H1 (cell line): ENCODE data around the gene PLXNB3. TPM values are rescaled to one million over a fixed set of nuclear protein-coding genes. Genes with fewer than 3 reads are reported as not detected.

ENCODE experiments used
- CTCF ChIA-PET: fragments of 300-600 bp; sonication (Branson Sonifier 250); formaldehyde crosslinking; loops from one replicate; lab custom pipeline; 2021; ENCODE audit not compliant: partially characterized antibody; lab: Charles Lee
- POLR2A ChIA-PET: fragments of 300-600 bp; sonication (Branson Sonifier 250); formaldehyde crosslinking; loops from one replicate; lab custom pipeline; 2021; ENCODE audit warnings: inconsistent platforms; ENCODE audit not compliant: partially characterized antibody; lab: Charles Lee
- DNase-seq, 2 experiments: peaks; one replicate each; pipeline versions ENCODE4 v3.0.0 to v3.0.0-alpha.2; 2010 to 2022; ENCODE audit warnings: low spot score in 2 of 2, low read depth in 1 of 2, mixed read lengths in 1 of 2
- FAIRE-seq: peaks from 2 replicates; lab custom pipeline; 2011; peaks lifted over from hg19 to GRCh38; lab: Jason Lieb, UNC
- H2AFZ ChIP-seq: 2 replicates; pipeline ENCODE4 v1.8.1; 2012; ENCODE audit warnings: low read length, inconsistent platforms
- H2AK5ac ChIP-seq: 2 replicates; pipeline ENCODE4 v1.6.1; 2013; ENCODE audit warnings: low read depth, low read length
- H2BK120ac ChIP-seq: replicated peaks from 2 replicates; pipeline ENCODE3; 2013; ENCODE audit warnings: low read depth, low read length, inconsistent platforms
- H2BK12ac ChIP-seq: 2 replicates; pipeline ENCODE4 v1.6.1; 2013; ENCODE audit warnings: low read depth, low read length
- H2BK15ac ChIP-seq: 2 replicates; pipeline ENCODE4 v1.6.1; 2013; ENCODE audit warnings: low read length
- H2BK20ac ChIP-seq: 2 replicates; pipeline ENCODE4 v1.6.1; 2013; ENCODE audit warnings: low read length
- H2BK5ac ChIP-seq: 2 replicates; pipeline ENCODE4 v1.6.1; 2013; ENCODE audit warnings: low read depth, low read length
- H3K14ac ChIP-seq: 2 replicates; pipeline ENCODE4 v1.6.1; 2013; ENCODE audit warnings: inconsistent platforms; ENCODE audit not compliant: insufficient read length
- H3K18ac ChIP-seq: 2 replicates; pipeline ENCODE4 v1.6.1; 2013; ENCODE audit warnings: low read length; ENCODE audit errors: extremely low read depth
- H3K23ac ChIP-seq: 2 replicates; pipeline ENCODE4 v1.6.1; 2013; ENCODE audit warnings: inconsistent platforms; ENCODE audit not compliant: insufficient read length
- H3K23me2 ChIP-seq: 2 replicates; pipeline ENCODE4 v1.6.1; 2013; ENCODE audit warnings: low read depth, low read length
- H3K27ac ChIP-seq: 2 replicates; pipeline ENCODE4 v1.6.1; 2011; ENCODE audit warnings: low read depth, low read length, inconsistent platforms
- H3K27me3 ChIP-seq, 4 experiments: replicated peaks in 1 of 4; 1 replicate in 1 of 4; 2 replicates in 3 of 4; pipeline versions ENCODE4 v1.6.1 to v1.8.1; 2011 to 2013; ENCODE audit warnings: low read length in 3 of 4, mild to moderate bottlenecking in 3 of 4, inconsistent platforms in 2 of 4, mixed read lengths in 2 of 4, moderate library complexity in 1 of 4; ENCODE audit not compliant: control insufficient read depth in 3 of 4, insufficient read depth in 3 of 4; ENCODE audit errors: extremely low read depth in 1 of 4
- H3K36me3 ChIP-seq, 4 experiments: 2 replicates each; pipeline versions ENCODE4 v1.6.1 to v1.8.1; 2011 to 2013; ENCODE audit warnings: mild to moderate bottlenecking in 4 of 4, low read length in 3 of 4, moderate library complexity in 2 of 4, control low read depth in 1 of 4, inconsistent platforms in 1 of 4; ENCODE audit not compliant: insufficient read depth in 4 of 4, control insufficient read depth in 2 of 4
- H3K4ac ChIP-seq: replicated peaks from 2 replicates; pipeline ENCODE3; 2013; ENCODE audit warnings: low read length, low read depth, mixed read lengths, inconsistent platforms; ENCODE audit not compliant: insufficient read length
- H3K4me1 ChIP-seq, 4 experiments: replicated peaks in 1 of 4; 1 replicate in 1 of 4; 2 replicates in 3 of 4; pipeline versions ENCODE4 v1.6.1 to v1.8.1; 2011 to 2013; ENCODE audit warnings: low read length in 3 of 4, inconsistent platforms in 2 of 4, mixed read lengths in 1 of 4; ENCODE audit not compliant: insufficient read depth in 4 of 4, control insufficient read depth in 3 of 4
- H3K4me2 ChIP-seq, 2 experiments: 2 replicates each; pipeline versions ENCODE4 v1.6.1 to v1.8.1; 2011 to 2013; ENCODE audit warnings: low read depth in 2 of 2, low read length in 2 of 2, control low read depth in 1 of 2, inconsistent platforms in 1 of 2, mild to moderate bottlenecking in 1 of 2; ENCODE audit not compliant: insufficient read depth in 1 of 2
- H3K4me3 ChIP-seq, 4 experiments: fragments of 200-600, 300-600 bp in 1 of 4; sonication (generic), shearing (Covaris generic), sonication (Bioruptor Twin) in 1 of 4; 2 replicates each; pipeline versions ENCODE4 v1.5.1 to v1.8.1; 2011 to 2016; ENCODE audit warnings: low read length in 4 of 4, low read depth in 3 of 4, control low read depth in 2 of 4, inconsistent platforms in 2 of 4, mild to moderate bottlenecking in 2 of 4, mixed read lengths in 1 of 4, moderate library complexity in 1 of 4; ENCODE audit not compliant: insufficient read depth in 2 of 4; ENCODE audit errors: extremely low read depth in 1 of 4
- H3K56ac ChIP-seq: replicated peaks from 2 replicates; pipeline ENCODE3; 2013; ENCODE audit warnings: low read depth, mild to moderate bottlenecking, mixed read lengths, low read length, inconsistent platforms; ENCODE audit not compliant: insufficient read length
- H3K79me1 ChIP-seq: 2 replicates; pipeline ENCODE4 v1.6.1; 2013; ENCODE audit warnings: low read depth, low read length, control low read depth
- H3K79me2 ChIP-seq, 2 experiments: 2 replicates each; pipeline versions ENCODE4 v1.6.1 to v1.8.1; 2012 to 2013; ENCODE audit warnings: low read length in 2 of 2, mild to moderate bottlenecking in 2 of 2, inconsistent platforms in 1 of 2; ENCODE audit not compliant: insufficient read depth in 2 of 2, control insufficient read depth in 1 of 2
- H3K9ac ChIP-seq, 4 experiments: replicated peaks in 1 of 4; 1 replicate in 1 of 4; 2 replicates in 3 of 4; pipeline versions ENCODE4 v1.6.1 to v1.8.1; 2011 to 2013; ENCODE audit warnings: low read depth in 3 of 4, low read length in 3 of 4, control low read depth in 2 of 4, mild to moderate bottlenecking in 2 of 4, moderate library complexity in 2 of 4, inconsistent platforms in 1 of 4; ENCODE audit errors: extremely low read depth in 1 of 4
- H3K9me3 ChIP-seq, 2 experiments: 2 replicates each; pipeline versions ENCODE4 v1.6.1 to v1.8.1; 2012 to 2013; ENCODE audit warnings: mild to moderate bottlenecking in 2 of 2, moderate library complexity in 2 of 2, control low read depth in 1 of 2, inconsistent platforms in 1 of 2, low read depth in 1 of 2, low read length in 1 of 2, mixed read lengths in 1 of 2; ENCODE audit not compliant: insufficient read depth in 2 of 2
- H4K20me1 ChIP-seq, 2 experiments: replicated peaks in 1 of 2; 2 replicates each; pipeline versions ENCODE3 to v1.8.1; 2011 to 2013; ENCODE audit warnings: inconsistent platforms in 2 of 2, low read length in 2 of 2, mild to moderate bottlenecking in 1 of 2; ENCODE audit not compliant: insufficient read depth in 2 of 2, control insufficient read depth in 1 of 2
- H4K5ac ChIP-seq: 2 replicates; pipeline ENCODE4 v1.6.1; 2013; ENCODE audit warnings: low read length, low read depth, mixed read lengths, inconsistent platforms; ENCODE audit not compliant: insufficient read length
- H4K8ac ChIP-seq: 2 replicates; pipeline ENCODE4 v1.8.0; 2013; ENCODE audit warnings: mild to moderate bottlenecking, moderate library complexity, low read length, inconsistent platforms; ENCODE audit not compliant: insufficient read depth; ENCODE audit errors: extremely low read depth
- H4K91ac ChIP-seq: replicated peaks from 2 replicates; pipeline ENCODE3; 2013; ENCODE audit warnings: low read length, mixed read lengths, inconsistent platforms; ENCODE audit not compliant: insufficient read length
- ATF3 ChIP-seq: IDR thresholded peaks from 2 replicates; pipeline ENCODE4 v1.6.1; 2011; ENCODE audit warnings: low read depth, mild to moderate bottlenecking, low read length; ENCODE audit not compliant: insufficient read depth
- BACH1 ChIP-seq: IDR thresholded peaks from 2 replicates; pipeline ENCODE4 v1.6.1; 2012; ENCODE audit warnings: low read length, improper control_type of control experiment
- CTCF ChIP-seq, 3 experiments: IDR thresholded peaks; 1 replicate in 2 of 3; 2 replicates in 1 of 3; pipeline versions ENCODE4 v1.5.1 to v1.6.1; 2011; ENCODE audit warnings: low read length in 3 of 3, mild to moderate bottlenecking in 3 of 3, inconsistent platforms in 2 of 3, low read depth in 1 of 3, moderate library complexity in 1 of 3; ENCODE audit not compliant: insufficient read depth in 1 of 3; ENCODE audit errors: control extremely low read depth in 1 of 3
- EZH2 ChIP-seq: fragments of 200-600 bp; sonication (generic); IDR thresholded peaks from 2 replicates; pipeline ENCODE4 v1.7.1; 2012; ENCODE audit warnings: low read depth, mild to moderate bottlenecking, moderate library complexity, low read length, inconsistent platforms; ENCODE audit not compliant: severe bottlenecking
- FOSL1 ChIP-seq: IDR thresholded peaks from 2 replicates; pipeline ENCODE4 v1.6.1; 2011; ENCODE audit warnings: mild to moderate bottlenecking, low read depth, low read length, moderate library complexity; ENCODE audit not compliant: insufficient read depth
- KDM4A ChIP-seq: IDR thresholded peaks from one replicate; pipeline ENCODE4 v1.7.1; 2012; ENCODE audit warnings: low read depth, mild to moderate bottlenecking, moderate library complexity, low read length, inconsistent platforms; ENCODE audit not compliant: severe bottlenecking
- MAFK ChIP-seq: IDR thresholded peaks from 2 replicates; pipeline ENCODE4 v1.6.1; 2012; ENCODE audit warnings: low read depth, mild to moderate bottlenecking, improper control_type of control experiment, low read length
- POLR2A ChIP-seq, 2 experiments: IDR thresholded peaks; 1 replicate in 1 of 2; 2 replicates in 1 of 2; pipeline ENCODE4 v1.6.1; 2011; ENCODE audit warnings: low read depth in 2 of 2, low read length in 2 of 2, mild to moderate bottlenecking in 2 of 2; ENCODE audit errors: control extremely low read depth in 1 of 2
- SP4 ChIP-seq: IDR thresholded peaks from 2 replicates; pipeline ENCODE4 v1.6.1; 2012; ENCODE audit warnings: low read length, inconsistent platforms
- ZNF274 ChIP-seq: IDR thresholded peaks from 2 replicates; pipeline ENCODE4 v1.7.0; 2012; ENCODE audit warnings: low read length, borderline replicate concordance; ENCODE audit errors: extremely low read depth
- WGBS, 2 experiments: shearing (Covaris generic) in 1 of 2; methylation state at CpG; one replicate each; pipeline versions ENCODE4 v1.1.6 to v1.1.7; 2013 to 2015; ENCODE audit warnings: low lambda C conversion rate in 2 of 2, mixed read lengths in 2 of 2, inconsistent platforms in 1 of 2, low coverage in 1 of 2, missing lambda C conversion rate in 1 of 2; ENCODE audit not compliant: insufficient replicate concordance in 2 of 2, insufficient coverage in 1 of 2, insufficient read length in 1 of 2; ENCODE audit errors: extremely low coverage in 1 of 2, missing lambda C conversion rate in 1 of 2; 5-methylcytosine and 5-hydroxymethylcytosine counted together
- polyA plus RNA-seq, 7 experiments: library from polyadenylated mRNA; depleted of rRNA in 3 of 7; stranded (reverse) in 5 of 7; unstranded in 2 of 7; fragments of >200 nt in 5 of 7; fragments of 200-250 nt in 2 of 7; gene quantifications; 1 replicate in 5 of 7; 2 replicates in 1 of 7; 4 replicates in 1 of 7; pipeline versions ENCODE4 v1.2.1 to v1.2.3, GENCODE V29; 2011 to 2013; ENCODE audit warnings: missing spikeins in 2 of 7, mixed read lengths in 2 of 7
- total RNA-seq: library from RNA; stranded (reverse); fragmentation: NEBNext Ultra II Directional; extraction: Animal tissue kit (Norgen Biotek cat#: 25700); gene quantifications from 2 replicates; pipeline ENCODE4 v1.2.1, GENCODE V29; 2021

The PLXNB3 gene
- total and polyA plus RNA-seq, 2 of the 8 experiments (the other 6 are each of a cell fraction or from before 2014, with no cell fraction given): 1.2 to 2.7 TPM

- no peaks in the 10 kb centered on the region for H3K36me3 ChIP-seq
- H2BK12ac ChIP-seq: no peak overlapping the region
- no peak overlapping the region for H4K5ac ChIP-seq
- no peak overlapping the region for H3K18ac ChIP-seq
- no peak overlapping the region for H4K91ac ChIP-seq
- no peaks in the 10 kb centered on the region for H3K79me2 ChIP-seq
- H3K4me2 ChIP-seq: no peak overlapping the region
- no peak overlapping the region for H3K27ac ChIP-seq
- 84% methylated on average over 11 of the region's 48 CpGs; no CpG with 5 or more reads in 1 of the 2 experiments for WGBS, 2 experiments
- no peaks in the 10 kb centered on the region for H3K27me3 ChIP-seq
- H3K79me1 ChIP-seq: no peaks in the 10 kb centered on the region
- no peak overlapping the region for H3K56ac ChIP-seq
- no peak overlapping the region for H2BK20ac ChIP-seq
- no peak overlapping the region for H2BK5ac ChIP-seq
- no peak overlapping the region for H3K14ac ChIP-seq
- no peak overlapping the region for H3K23ac ChIP-seq
- H3K4me3 ChIP-seq: no peak overlapping the region
- no peak overlapping the region for H2BK120ac ChIP-seq
- H3K4me1 ChIP-seq: no peaks in the 10 kb centered on the region
- CTCF ChIA-PET: interaction anchor here (0.8 to 1.6 kb wide), 5 partner anchors 8 to 144 kb away, joined by 3 to 4 read pairs (median 3); no protein-coding TSS in a partner anchor
- no peaks in the 10 kb centered on the region for H3K9me3 ChIP-seq
- no peaks in the 10 kb centered on the region for H3K23me2 ChIP-seq
- no peak overlapping the region for H4K8ac ChIP-seq
- no peak overlapping the region for H3K4ac ChIP-seq
- no peak overlapping the region for H3K9ac ChIP-seq
- H2BK15ac ChIP-seq: no peak overlapping the region
- FAIRE-seq (no peak), DNase-seq (no peak)
- POLR2A ChIA-PET: no interaction called here
- H2AK5ac ChIP-seq: no peak overlapping the region
- no peak overlapping the region for H2AFZ ChIP-seq
- H4K20me1 ChIP-seq: no peaks in the 10 kb centered on the region
- TF ChIP-seq BACH1: no peak
- TF ChIP-seq KDM4A: no peak
- TF ChIP-seq ATF3: no peak
- no peak for TF ChIP-seq SP4
- no peak for TF ChIP-seq EZH2
- TF ChIP-seq CTCF (IDR thresholded peaks at IDR 0.05; ENCODE audit: control extremely low read depth in 1 of 3, insufficient read depth in 1 of 3, low read depth in 1 of 3, low read length in 3 of 3): no peak
- no peak for TF ChIP-seq MAFK
- TF ChIP-seq POLR2A (IDR thresholded peaks at IDR 0.05; ENCODE audit: control extremely low read depth in 1 of 2, low read depth in 2 of 2, low read length in 2 of 2): no peak
- TF ChIP-seq FOSL1: no peak
- TF ChIP-seq ZNF274: no peak
These were observed 9.9 kb downstream of the PLXNB3 start for GRCh38 chrX:153773741-153774575.
